Fibroblast of skin of right biceps (primary cell): Measurements from ENCODE around the gene ABI2.
"Not testable (repeated sequence)": the region's sequence is repeated elsewhere in the genome, so short reads cannot be mapped to it uniquely, and the experiment has no call there.

Source experiments
- DNase-seq: peaks from one replicate; pipeline ENCODE4 v3.0.0-alpha.2; 2013

The ABI2 gene

GRCh38 chr2:203359450-203359849 is 31.3 kb downstream of the ABI2 start:
- no peak for DNase-seq

GRCh38 chr2:203360833-203361430 is 32.7 kb downstream of the ABI2 start:
- DNase-seq: no peak

DNA sequence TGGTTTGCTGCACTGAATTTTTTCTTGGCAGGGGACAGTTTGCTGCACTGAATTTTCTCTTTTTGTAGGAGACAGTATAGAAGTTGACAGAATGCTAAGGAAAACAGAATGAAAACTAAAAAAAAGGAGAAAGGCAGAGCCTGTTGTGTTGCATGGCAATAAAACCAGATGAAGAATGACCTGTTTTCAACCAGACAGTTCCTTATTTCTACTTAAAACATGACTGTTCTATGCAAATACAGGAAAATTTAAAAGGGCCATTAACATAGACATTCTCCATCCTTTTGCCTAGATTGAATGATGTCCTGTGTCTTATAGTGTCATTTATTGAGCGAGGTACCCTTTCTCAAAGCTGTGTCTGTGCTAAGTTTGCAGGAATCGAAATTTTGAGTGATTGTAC is 33.3 kb downstream of the ABI2 start:
- DNase-seq: no peak

DNA sequence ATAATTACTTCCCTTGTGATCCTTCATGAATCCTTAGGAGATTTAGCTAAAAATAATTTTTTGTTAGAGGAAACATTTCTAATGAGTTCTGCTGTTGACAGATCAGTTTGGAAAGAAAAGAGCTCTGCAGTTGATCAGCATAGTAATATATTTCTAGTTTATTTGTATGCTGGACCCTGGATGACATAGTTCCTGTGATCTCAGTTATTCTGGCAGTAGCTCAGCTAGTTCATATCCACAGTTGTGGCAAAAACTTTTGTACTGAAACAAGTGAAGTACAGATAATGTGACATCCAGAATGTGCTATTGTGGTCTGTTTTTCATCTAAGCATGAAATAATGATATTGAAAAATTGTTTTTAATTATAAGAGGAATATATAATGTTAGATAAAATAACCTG is 33.7 kb downstream of the ABI2 start:
- DNase-seq: no peak

DNA sequence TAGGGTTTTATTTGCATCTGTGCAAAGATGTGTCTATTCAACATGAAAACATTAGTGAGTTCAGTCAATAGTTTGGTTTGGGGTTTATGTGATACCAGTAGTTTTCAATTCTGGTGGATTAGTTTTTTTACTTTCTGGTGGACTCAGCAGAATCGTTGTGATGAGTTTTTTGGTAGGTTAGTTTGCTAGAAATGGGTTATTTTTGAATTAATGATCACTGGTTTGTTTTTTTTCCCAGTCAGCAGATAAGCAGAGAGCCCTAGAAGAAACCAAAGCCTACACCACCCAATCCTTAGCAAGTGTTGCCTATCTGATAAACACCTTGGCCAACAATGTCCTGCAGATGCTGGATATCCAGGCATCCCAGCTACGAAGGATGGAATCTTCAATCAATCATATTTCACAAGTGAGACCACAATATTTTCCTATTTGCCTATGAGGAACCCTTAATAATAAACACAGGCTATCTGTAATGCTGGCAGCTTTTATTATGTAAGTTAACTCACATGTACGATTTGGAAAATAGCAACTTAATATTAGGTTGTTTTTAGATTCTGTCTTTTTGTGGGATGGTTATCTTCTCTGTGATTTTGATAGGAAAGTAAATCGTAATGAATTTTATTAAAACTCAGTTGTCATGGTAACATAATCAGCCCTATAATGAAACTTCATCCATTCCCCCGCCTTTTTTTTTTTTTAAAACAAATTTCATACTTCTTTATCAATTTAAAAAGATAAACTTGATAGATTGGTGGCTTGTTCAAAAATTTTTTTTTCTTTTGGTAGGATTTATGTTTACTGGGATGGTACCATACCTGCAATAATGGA is 38.7 kb downstream of the ABI2 start:
- no peak for DNase-seq

- DNase-seq: not testable (repeated sequence)
Measured at GRCh38 chr2:203372706-203373105, 44.5 kb downstream of the ABI2 start.

- DNase-seq: no peak
Measured at GRCh38 chr2:203376173-203376572, 48.0 kb downstream of the ABI2 start.

GRCh38 chr2:203379156-203379555 is 51.0 kb downstream of the ABI2 start:
- DNase-seq: no peak

DNA sequence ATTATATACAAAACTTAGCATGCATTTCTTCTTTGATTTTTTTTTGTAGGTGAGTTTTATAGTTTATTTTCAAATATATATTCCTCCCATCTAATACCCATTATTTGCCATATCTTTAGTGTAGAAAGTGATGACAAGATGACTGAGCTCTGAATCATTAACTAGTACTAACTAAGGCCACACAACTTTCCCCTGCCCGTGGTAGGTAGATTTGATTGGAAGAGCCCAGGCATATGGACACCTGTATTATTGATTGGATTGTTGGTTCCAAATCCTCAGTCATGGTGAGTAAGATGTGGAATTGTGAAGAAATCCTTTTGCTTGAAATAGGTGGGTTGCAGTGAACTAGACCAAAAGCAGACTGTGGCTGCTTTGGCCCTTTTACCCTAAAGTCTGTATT is 54.8 kb downstream of the ABI2 start:
- DNase-seq: no peak

DNA sequence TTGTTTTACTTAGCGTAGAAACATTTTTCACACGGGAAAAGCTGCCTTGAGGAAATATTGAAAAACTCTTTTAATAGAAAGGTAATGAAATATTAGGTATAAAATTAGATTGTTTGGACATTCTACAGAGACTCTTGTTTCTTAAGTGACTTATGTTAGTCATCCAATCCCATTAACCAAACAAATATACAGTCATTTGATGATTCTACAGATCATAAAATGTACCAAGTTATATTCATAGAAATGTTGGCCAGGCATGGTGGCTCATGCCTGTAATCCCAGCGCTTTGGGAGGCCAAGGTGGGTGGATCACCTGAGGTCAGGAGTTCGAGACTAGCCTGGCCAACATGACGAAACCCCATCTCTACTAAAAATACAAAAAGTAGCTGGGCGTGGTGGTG is 60.0 kb downstream of the ABI2 start:
- DNase-seq: not testable (repeated sequence)

DNA sequence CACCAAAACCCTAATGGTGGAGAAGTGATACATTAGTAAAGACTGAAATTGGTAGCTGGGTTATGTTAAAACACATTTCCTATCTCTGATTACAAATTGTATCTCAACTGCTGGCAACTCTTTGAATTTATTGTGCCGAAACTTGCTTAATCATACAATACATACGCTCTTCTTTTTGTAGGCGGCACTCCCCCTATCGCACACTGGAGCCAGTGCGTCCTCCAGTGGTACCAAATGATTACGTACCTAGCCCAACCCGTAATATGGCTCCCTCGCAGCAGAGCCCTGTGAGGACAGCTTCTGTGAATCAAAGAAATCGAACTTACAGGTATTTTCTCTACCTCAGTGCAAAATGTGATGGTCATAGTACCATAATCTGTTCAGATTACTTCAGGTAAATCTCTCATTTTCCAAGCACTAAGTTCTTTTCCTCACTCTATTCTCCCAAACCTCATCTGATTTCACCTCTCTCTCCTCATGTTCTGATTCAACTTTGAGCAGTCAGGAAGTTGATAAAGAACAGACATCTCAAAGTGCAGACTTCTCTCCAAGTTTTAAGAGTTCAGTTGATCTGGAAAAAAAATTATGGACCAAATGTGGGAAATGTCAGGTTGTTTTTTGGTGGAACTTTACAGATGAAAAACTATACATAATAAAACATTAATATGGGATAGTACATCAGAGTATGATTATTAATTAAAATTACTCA is 66.5 kb downstream of the ABI2 start:
- DNase-seq: no peak

DNA sequence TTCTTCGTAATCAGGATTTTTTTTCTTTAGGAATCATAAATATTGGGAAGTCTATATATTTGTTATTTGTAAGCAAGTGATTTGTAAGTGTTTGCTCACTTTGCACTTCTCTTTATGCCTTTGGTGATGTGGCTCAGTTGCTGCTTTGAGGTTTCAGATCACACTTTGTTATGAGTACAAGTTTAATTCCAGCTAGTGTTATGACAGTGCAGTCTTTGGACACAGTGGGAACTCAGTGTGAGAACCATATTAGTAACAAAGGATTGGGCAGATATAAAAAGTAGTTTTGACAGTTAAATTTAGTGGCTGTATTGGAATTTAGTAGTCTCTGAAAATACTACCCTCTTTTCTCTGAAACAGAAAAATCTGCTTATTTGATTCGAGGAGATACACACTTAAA is 67.7 kb downstream of the ABI2 start:
- no peak for DNase-seq

- no peak for DNase-seq
Measured at GRCh38 chr2:203396667-203397066, 68.5 kb downstream of the ABI2 start.

DNA sequence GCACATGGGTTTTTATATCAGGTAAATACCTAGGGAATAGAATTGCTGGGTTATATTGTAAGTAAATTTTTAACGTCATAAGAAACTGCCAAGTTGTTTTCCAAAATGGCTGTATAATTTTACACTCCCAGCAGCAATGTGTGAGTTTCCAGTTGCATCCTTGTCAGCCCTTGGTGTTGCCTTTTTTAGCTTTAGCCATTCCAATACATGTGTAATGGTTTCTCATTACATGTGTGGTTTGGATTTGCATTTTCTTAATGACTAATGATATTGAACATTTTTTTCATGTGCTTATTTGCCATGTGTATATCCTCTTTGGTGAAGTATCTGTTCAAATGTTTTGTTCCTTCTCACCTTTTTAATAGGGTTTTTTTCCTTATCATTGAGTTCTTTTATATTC is 70.8 kb downstream of the ABI2 start:
- DNase-seq: peak; percentile 20

DNA sequence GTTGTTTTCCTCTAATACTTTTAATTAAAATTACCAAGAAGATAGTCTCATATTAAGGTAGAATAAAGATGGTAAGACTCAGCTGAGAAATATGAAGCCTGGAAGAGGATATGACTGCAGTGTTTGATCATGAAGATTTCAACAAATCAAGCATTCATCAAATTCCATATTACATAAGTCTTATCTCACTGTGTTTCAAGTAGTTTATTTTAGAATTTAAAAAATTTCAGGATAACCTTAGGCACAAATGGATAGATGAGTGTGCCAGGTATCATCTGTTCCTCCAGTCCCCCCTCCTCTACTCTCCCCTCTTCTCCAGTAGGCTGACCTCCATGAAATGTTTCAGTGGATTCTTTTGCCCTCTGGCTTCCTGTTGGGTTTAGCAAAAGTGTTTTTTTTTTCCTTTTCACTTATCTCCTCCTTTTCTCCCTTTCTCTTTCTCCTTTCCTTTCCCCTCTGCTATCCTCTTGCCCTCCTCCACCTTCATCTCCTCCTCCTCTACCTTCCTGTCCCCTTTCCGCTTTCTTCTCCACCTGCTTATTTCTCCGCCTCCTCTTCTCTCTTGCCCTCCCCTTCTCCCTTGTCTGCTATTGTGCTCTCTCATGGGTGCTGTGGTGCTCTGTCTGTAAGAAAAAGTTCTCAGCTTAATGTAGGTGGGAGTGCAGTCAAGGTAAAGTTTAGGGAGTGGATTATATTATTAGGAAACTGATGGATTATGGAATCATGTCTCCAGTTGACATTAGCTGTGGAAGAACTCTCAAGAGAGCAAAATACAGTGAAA is 72.8 kb downstream of the ABI2 start:
- peak; percentile 42 for DNase-seq

DNA sequence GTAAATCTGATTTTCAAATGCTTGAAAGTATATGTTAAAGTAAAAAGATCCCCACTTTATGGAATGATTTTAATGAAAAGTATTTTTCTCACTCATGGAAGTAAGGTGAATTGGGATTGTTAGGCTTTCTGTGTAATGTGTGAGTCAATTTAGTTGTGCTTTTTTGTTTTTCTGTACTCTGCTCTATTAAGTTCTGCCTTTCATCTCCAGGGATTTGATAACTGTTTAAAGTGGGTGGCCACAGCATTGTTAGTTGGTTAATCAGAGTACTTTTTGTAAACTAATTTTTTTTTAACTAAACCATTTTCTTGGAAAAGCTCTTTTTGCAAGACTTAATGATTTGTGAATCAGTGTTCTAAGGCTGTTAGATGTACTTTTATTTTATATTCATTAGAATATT is 76.8 kb downstream of the ABI2 start:
- DNase-seq: peak; percentile 47

DNA sequence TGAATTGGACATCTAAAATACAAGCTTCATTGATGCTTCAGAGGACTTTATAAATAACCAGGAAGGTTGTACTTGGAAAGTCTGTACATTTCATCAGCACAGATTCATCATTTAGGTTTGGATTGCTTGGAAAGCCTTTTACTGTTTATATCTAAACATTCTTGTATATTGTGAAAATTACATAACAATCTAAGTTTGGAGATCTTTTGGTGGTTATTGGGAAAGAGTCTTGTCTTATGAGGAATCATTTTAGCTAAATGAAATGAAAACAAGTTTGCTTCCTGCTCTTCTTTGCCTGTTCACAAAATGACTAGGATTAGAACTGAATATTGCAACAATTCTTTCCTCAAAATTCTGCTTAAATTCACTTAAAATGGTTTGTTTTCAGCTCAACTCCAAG is 79.3 kb downstream of the ABI2 start:
- DNase-seq: no peak

- no peak for DNase-seq
Measured at GRCh38 chr2:203412546-203413331, 84.5 kb downstream of the ABI2 start.

DNA sequence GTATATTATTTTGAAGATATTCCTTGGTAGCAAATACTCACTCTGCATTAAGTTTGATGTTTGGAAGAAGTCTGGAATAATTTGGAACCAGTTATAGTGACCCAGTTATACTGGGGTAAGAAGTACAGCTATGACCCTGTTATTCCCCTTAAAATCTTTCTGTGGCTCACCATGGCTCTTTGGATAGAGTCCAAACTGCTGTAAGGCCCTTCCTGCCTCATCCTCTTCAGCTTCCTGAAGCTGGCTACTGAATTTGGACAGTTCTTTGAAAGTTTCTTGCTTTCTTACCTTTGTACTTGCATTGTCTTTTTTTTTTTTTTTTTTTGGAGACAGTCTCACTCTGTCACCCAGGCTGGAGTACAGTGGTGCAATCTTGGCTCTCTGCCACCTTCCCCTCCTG is 85.6 kb downstream of the ABI2 start:
- no peak for DNase-seq

- DNase-seq: no peak
Measured at GRCh38 chr2:203418271-203418670, 90.1 kb downstream of the ABI2 start.

GRCh38 chr2:203427061-203427460 is 98.9 kb downstream of the ABI2 start:
- peak; percentile 90 for DNase-seq

DNA sequence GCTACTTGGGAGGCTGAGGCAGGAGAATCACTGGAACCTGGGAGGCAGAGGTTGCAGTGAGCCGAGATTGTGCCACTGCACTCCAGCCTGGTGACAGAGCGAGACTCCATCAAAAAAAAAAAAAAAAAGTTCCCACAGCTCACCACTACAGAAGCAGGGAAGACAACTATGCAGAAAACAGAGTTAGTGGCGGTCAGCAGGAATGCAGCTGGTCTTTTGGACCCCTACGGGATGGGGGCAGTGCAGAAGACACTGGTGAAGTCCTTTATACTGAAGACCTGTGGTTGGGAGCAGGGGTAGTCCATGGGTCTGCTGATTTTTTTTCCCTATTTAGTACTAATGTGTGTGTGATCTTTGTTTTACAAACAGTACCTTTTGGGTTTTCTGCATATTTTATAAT is 101.4 kb downstream of the ABI2 start:
- not testable (repeated sequence) for DNase-seq
